Cardiac fibroblast (primary cell): ENCODE results near the gene ATP1A3.
"Not testable (repeated sequence)": the region's sequence is repeated elsewhere in the genome, so short reads cannot be mapped to it uniquely, and the experiment has no call there.

Experiments
- DNase-seq, 2 donors: peaks; one replicate each; pipeline versions ENCODE4 v3.0.0 to v3.0.0-alpha.2; 2010; ENCODE audit warnings: low read depth in 2 of 2
- H3K4me3 ChIP-seq, 2 donors: replicated peaks in 1 of 2; 1 replicate in 1 of 2; 2 replicates in 1 of 2; pipeline ENCODE4 v1.5.1; 2011; ENCODE audit warnings: low read depth in 2 of 2, low read length in 2 of 2, mild to moderate bottlenecking in 2 of 2, moderate library complexity in 1 of 2
- CTCF ChIP-seq: IDR thresholded peaks from one replicate; pipeline ENCODE4 v1.5.1; 2011; ENCODE audit warnings: low read depth, mild to moderate bottlenecking, low read length, inconsistent platforms

The ATP1A3 gene

DNA sequence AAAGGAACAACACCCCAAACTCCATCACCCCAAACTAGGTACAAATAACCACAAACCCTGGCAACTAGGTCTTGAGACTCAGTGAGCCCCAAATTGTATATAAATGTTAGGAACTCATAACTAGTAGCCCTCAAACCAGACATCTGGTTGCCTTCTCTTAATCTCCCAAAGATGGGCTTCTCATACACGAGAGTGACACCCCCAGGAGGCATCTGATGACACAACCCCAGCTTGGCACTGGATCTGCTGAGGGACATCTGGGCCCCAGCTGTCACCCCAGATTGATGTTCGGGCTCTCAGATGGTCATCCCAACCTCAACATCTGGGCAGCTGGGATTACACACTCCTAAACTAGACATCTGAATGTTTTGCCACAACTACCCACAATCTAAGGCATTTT is 49.7 kb downstream of the ATP1A3 start:
- TF ChIP-seq CTCF = no peak
- DNase-seq = no peak
- no peak overlapping the region for H3K4me3 ChIP-seq

GRCh38 chr19:41941410-41942202 is 52.4 kb downstream of the ATP1A3 start:
- H3K4me3 ChIP-seq = no peak overlapping the region
- DNase-seq = no peak
- TF ChIP-seq CTCF = no peak

- peak overlapping the region; percentile 49 to 50 for H3K4me3 ChIP-seq
- TF ChIP-seq CTCF = no peak
- DNase-seq = no peak
Observed at GRCh38 chr19:41940731-41941409, 53.2 kb downstream of the ATP1A3 start.

DNA sequence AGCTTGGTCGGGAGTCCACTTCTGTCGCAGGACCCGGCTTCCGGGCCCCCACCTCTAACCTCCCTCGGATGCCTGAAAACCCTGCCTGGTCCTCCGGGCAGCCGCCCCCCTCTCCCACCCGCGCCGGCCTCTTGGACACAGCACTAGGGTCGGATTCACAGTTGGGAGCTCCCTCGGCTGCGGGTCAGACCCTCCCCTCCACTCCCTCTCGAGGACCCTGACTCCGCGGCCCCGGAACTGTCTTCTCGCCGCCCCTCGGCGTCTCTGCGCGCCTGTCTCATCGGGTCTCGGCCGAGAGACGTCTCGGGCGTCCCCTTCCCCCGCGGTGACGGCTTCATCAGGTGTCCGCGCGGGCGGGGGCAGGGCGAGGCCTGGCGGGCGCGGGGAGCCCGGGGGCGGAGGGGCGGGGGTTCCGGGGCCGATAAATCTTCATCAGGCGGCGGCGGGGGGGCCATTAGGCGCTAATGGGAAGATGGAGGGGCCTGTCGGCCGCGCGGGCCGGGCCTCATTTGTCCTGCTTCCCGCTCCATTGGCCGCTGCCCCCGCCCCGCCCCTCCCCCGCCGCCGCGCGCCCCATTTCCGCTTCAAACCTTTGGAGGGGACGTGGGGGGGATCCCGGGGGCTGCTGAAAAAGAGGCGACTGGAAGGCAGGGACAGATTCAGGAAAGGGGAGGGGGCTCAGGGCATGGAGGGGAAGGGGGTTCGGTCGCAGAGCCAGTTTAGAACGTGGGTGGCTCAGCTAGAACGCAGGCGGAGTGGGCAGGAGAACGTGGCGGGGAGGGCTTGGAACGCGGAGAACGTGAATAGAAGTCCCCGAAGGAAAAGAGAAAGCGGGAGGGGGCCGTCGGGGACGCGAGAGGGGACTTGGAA is 53.9 kb downstream of the ATP1A3 start:
- H3K4me3 ChIP-seq = peak overlapping the region; percentile 49 to 50
- no peak for DNase-seq

GRCh38 chr19:41939209-41939608 is 54.8 kb downstream of the ATP1A3 start:
- not testable (repeated sequence) for DNase-seq, H3K4me3 ChIP-seq

More for the DNA sequence above, 53.9 kb downstream of the ATP1A3 start:
- no peak for TF ChIP-seq CTCF

DNA sequence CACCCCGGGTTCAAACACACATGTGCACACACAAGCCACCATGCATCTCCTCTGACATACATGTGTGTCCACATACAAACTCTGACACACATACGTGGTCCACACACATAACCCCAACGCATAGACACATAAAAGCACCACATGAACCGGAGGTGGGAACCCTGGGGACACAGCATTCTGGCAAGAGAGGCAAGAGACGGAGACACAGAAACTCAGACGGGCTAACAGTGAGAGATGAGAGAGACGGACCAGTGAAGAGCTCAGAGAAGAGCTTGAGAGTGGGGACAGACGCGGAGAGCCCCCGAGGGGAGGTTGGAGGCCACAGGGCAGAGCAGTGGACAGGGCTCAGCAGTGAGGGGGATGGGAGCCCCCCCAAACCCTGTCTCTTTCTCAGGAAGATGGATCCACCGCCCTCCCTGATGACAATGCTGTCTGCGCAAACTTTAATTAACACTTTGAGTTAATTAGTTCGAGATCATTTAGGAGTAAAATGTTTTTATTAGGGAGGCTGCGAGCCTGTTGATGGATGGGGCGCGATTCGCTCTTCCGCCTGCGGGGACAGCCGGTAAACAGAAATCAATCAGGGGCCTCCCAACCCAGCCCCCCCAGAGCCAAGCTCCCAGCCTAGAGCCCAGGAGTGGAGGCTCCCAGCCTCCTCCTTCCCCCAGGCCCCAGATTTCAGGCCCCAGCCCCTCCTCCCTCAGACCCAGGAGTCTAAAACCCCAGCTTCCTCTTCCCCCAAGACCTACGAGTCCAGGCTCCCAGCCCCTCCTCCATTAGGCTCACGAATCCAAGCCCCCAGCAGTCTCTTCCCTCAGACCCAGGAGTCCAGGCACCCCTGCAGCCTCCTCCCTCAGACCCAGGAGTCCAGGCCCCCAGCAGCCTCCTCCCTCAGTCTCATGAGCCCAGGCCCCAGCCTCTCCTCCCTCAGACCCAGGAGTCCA is 56.2 kb downstream of the ATP1A3 start:
- H3K4me3 ChIP-seq = no peak overlapping the region
- no peak for DNase-seq
- no peak for TF ChIP-seq CTCF
